ENCODE measurements around the gene BCLAF1.
"Not testable (repeated sequence)": the region's sequence is repeated elsewhere in the genome, so short reads cannot be mapped to it uniquely, and the experiment has no call there.

BCLAF1 gene

GRCh38 chr6:136244061-136244616 is 45.5 kb downstream of the BCLAF1 start:
- no peak for DNase-seq (ENCODE audit: low read depth)

GRCh38 chr6:136236466-136237293 is 53.0 kb downstream of the BCLAF1 start:
- DNase-seq (ENCODE audit: low read depth) = no peak

GRCh38 chr6:136235233-136235564 is 54.4 kb downstream of the BCLAF1 start:
- DNase-seq (ENCODE audit: low read depth) = no peak

- DNase-seq (ENCODE audit: low read depth) = no peak
Measured at GRCh38 chr6:136232701-136233100, 56.9 kb downstream of the BCLAF1 start.

GRCh38 chr6:136230219-136230853 is 59.3 kb downstream of the BCLAF1 start:
- no peak for DNase-seq (ENCODE audit: low read depth)

GRCh38 chr6:136228814-136229213 is 60.8 kb downstream of the BCLAF1 start:
- no peak for DNase-seq (ENCODE audit: low read depth)

GRCh38 chr6:136226674-136227377 is 62.8 kb downstream of the BCLAF1 start:
- DNase-seq (ENCODE audit: low read depth) = no peak

- peak; percentile 15 for DNase-seq (ENCODE audit: low read depth)
Measured at GRCh38 chr6:136226027-136226673, 63.5 kb downstream of the BCLAF1 start.

GRCh38 chr6:136225496-136225895 is 64.2 kb downstream of the BCLAF1 start:
- peak; percentile 7 for DNase-seq (ENCODE audit: low read depth)

- DNase-seq (ENCODE audit: low read depth) = not testable (repeated sequence)
Measured at GRCh38 chr6:136224974-136225373, 64.7 kb downstream of the BCLAF1 start.

GRCh38 chr6:136216503-136217401 is 72.9 kb downstream of the BCLAF1 start:
- DNase-seq (ENCODE audit: low read depth) = no peak

GRCh38 chr6:136213853-136214252 is 75.8 kb downstream of the BCLAF1 start:
- no peak for DNase-seq (ENCODE audit: low read depth)

GRCh38 chr6:136213012-136213539 is 76.6 kb downstream of the BCLAF1 start:
- DNase-seq (ENCODE audit: low read depth) = no peak

- no peak for DNase-seq (ENCODE audit: low read depth)
Measured at GRCh38 chr6:136212608-136213007, 77.0 kb downstream of the BCLAF1 start.

GRCh38 chr6:136210398-136211165 is 79.1 kb downstream of the BCLAF1 start:
- DNase-seq (ENCODE audit: low read depth) = no peak

- no peak for DNase-seq (ENCODE audit: low read depth)
Measured at GRCh38 chr6:136209496-136209895, 80.2 kb downstream of the BCLAF1 start.

GRCh38 chr6:136208783-136209182 is 80.9 kb downstream of the BCLAF1 start:
- no peak for DNase-seq (ENCODE audit: low read depth)
